ENCODE results near the gene SLC38A11. TPM values are rescaled to one million over a fixed set of nuclear protein-coding genes. Genes with fewer than 3 reads are reported as not detected.

SLC38A11 gene
- total RNA-seq, 1 experiment from 2014 or later, result not detected

DNA sequence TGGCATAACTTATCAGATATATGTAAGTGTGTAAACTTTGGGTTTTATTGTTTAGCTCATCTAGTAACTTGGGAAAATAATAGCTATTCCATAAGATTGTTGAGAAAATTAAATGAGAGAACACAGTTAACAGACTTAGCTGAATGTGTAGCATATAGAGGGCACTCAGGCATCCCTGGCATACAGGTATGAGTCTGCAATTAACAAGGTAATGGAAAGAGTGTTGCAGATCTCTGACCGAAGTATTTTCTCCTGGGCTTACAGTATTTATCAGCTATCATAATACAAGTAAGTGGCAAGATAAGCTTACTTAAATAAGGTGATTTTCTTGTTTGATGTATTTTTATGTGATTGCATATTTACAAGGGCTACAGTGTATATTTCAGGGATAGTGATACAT lies 105.8 kb downstream of the SLC38A11 start:
- BruUV-seq (replicated peaks), result no TSS peak
- intact Hi-C loops (cut with micrococcal nuclease; ENCODE audit: unreplicated experiment), result no loop called here
- CTCF ChIA-PET, result no interaction called here
- no peaks in the 10 kb centered on the region for H3K79me2 ChIP-seq (ENCODE audit: low read depth)
- no peaks in the 10 kb centered on the region for H4K20me1 ChIP-seq (ENCODE audit: insufficient read depth)
- no peak overlapping the region for H3K4me3 ChIP-seq
- no peaks in the 10 kb centered on the region for H3K9me2 ChIP-seq (ENCODE audit: insufficient read depth)
- no peaks in the 10 kb centered on the region for H3K4me1 ChIP-seq (replicated peaks; ENCODE audit: insufficient read depth)
- H3K36me3 ChIP-seq (ENCODE audit: low read depth), result no peaks in the 10 kb centered on the region
- TF ChIP-seq, protein P1, sequence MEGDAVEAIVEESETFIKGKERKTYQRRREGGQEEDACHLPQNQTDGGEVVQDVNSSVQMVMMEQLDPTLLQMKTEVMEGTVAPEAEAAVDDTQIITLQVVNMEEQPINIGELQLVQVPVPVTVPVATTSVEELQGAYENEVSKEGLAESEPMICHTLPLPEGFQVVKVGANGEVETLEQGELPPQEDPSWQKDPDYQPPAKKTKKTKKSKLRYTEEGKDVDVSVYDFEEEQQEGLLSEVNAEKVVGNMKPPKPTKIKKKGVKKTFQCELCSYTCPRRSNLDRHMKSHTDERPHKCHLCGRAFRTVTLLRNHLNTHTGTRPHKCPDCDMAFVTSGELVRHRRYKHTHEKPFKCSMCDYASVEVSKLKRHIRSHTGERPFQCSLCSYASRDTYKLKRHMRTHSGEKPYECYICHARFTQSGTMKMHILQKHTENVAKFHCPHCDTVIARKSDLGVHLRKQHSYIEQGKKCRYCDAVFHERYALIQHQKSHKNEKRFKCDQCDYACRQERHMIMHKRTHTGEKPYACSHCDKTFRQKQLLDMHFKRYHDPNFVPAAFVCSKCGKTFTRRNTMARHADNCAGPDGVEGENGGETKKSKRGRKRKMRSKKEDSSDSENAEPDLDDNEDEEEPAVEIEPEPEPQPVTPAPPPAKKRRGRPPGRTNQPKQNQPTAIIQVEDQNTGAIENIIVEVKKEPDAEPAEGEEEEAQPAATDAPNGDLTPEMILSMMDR (conservative IDR thresholded peaks at IDR 0.05), result no peak
- TF ChIP-seq EZH2 (IDR thresholded peaks at IDR 0.05; ENCODE audit: low read depth), result no peak
- no peak overlapping the region for H3K27ac ChIP-seq
- H3F3A ChIP-seq (ENCODE audit: insufficient read depth, low read depth), result no peaks in the 10 kb centered on the region
- H3K27me3 ChIP-seq (ENCODE audit: insufficient read depth, low read depth), result no peaks in the 10 kb centered on the region
- H3K4me2 ChIP-seq, result no peak overlapping the region
- POLR2A ChIA-PET (ENCODE audit: unreplicated experiment), result interaction anchor here (0.6 kb wide), 1 partner anchor 43 kb away, joined by 11 read pairs; no protein-coding TSS in a partner anchor
- no peaks in the 10 kb centered on the region for H3K9me3 ChIP-seq (ENCODE audit: insufficient read depth, low read depth)
- DNase-seq, result no peak
- H2AFZ ChIP-seq, result no peak overlapping the region

DNA sequence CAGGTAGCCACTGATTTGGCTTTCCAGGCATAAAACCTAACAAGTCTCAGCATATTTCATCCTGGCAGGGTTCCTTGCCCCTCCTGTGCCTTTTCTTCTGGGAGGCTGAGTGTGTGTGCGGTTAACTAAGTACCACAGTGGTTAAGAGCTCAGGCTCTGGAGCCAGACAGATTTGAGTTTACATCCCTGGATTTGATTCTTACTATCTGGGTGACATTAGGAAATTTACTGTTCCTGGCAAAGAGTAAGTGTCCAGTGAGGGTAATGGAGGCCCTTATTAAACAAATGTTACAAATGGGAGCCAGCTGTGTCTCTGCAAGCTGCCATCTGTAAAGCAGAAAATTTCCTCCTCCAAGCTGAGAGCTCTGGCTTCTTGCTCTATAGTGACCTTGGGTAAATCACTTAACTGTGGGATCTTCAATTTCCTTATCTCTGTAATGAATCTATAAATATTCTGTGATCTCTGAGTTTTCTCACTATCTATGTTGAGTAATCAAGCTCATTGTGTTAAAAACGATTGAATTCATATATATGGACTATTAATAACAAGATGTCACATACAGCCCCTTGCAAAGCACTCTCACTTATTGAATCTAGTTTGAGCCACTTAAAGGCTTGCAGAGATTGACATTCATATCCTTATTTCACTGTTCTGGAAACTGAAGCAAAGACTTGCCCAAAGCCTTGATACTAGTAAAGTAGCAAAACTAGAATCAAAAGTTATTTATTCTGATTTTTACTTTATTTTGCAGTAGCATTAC lies 107.2 kb downstream of the SLC38A11 start:
- no peak for DNase-seq
- no peak overlapping the region for H2AFZ ChIP-seq
- H3K36me3 ChIP-seq (ENCODE audit: low read depth), result no peaks in the 10 kb centered on the region
- 0 out of 2 replicates have a peak, but pooled peaks cover 7% of the 10 kb centered on the region for H3K4me1 ChIP-seq (replicated peaks; ENCODE audit: insufficient read depth)
- no peaks in the 10 kb centered on the region for H3K9me2 ChIP-seq (ENCODE audit: insufficient read depth)
- 0 out of 2 replicates have a peak, but pooled peaks cover 2% of the 10 kb centered on the region for H3F3A ChIP-seq (ENCODE audit: insufficient read depth, low read depth)
- no peak overlapping the region for H3K4me2 ChIP-seq
- no peaks in the 10 kb centered on the region for H3K9me3 ChIP-seq (ENCODE audit: insufficient read depth, low read depth)
- H4K20me1 ChIP-seq (ENCODE audit: insufficient read depth), result no peaks in the 10 kb centered on the region
- H3K4me3 ChIP-seq, result no peak overlapping the region
- no TSS peak for BruUV-seq (replicated peaks)
- TF ChIP-seq, protein P1 (conservative IDR thresholded peaks at IDR 0.05), result no peak
- TF ChIP-seq EZH2 (IDR thresholded peaks at IDR 0.05; ENCODE audit: low read depth), result no peak
- H3K79me2 ChIP-seq (ENCODE audit: low read depth), result no peaks in the 10 kb centered on the region
- no peaks in the 10 kb centered on the region for H3K27me3 ChIP-seq (ENCODE audit: insufficient read depth, low read depth)
- ChIA-PET POLR2A (ENCODE audit: unreplicated experiment) (no interaction called here), CTCF (no interaction called here)
- intact Hi-C loops (cut with micrococcal nuclease; ENCODE audit: unreplicated experiment), result no loop called here
- no peak overlapping the region for H3K27ac ChIP-seq

DNA sequence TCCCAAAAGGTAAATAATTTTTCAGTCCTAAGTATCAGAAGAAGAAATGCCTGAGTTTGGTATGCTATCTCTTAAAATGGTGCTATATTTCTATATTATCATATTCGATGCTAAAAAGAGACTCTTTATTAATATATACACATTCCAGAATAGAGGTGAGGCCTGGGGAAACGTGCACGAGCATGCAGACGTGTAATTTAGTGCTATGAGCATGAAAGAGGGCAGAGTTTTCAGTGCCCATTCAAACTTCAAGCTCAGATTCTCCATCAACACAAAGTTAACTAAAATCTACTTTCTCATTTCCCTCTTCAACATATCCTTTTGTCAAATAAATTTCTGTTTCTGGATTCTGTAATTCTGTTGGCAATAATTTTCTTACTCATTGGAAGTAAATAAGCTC lies 108.0 kb downstream of the SLC38A11 start:
- no peaks in the 10 kb centered on the region for H4K20me1 ChIP-seq (ENCODE audit: insufficient read depth)
- 0 out of 2 replicates have a peak, but pooled peaks cover 6% of the 10 kb centered on the region for H3F3A ChIP-seq (ENCODE audit: insufficient read depth, low read depth)
- H3K27ac ChIP-seq, result no peak overlapping the region
- CTCF ChIA-PET, result no interaction called here
- 0 out of 2 replicates have a peak, but pooled peaks cover 10% of the 10 kb centered on the region for H3K4me1 ChIP-seq (replicated peaks; ENCODE audit: insufficient read depth)
- H3K27me3 ChIP-seq (ENCODE audit: insufficient read depth, low read depth), result no peaks in the 10 kb centered on the region
- DNase-seq, result no peak
- no peak for TF ChIP-seq EZH2 (IDR thresholded peaks at IDR 0.05; ENCODE audit: low read depth)
- TF ChIP-seq, protein P1 (conservative IDR thresholded peaks at IDR 0.05), result no peak
- BruUV-seq (replicated peaks), result no TSS peak
- H3K9me2 ChIP-seq (ENCODE audit: insufficient read depth), result no peaks in the 10 kb centered on the region
- H3K4me2 ChIP-seq, result no peak overlapping the region
- H3K9me3 ChIP-seq (ENCODE audit: insufficient read depth, low read depth), result no peaks in the 10 kb centered on the region
- no peak overlapping the region for H2AFZ ChIP-seq
- POLR2A ChIA-PET (ENCODE audit: unreplicated experiment), result no interaction called here
- H3K36me3 ChIP-seq (ENCODE audit: low read depth), result no peaks in the 10 kb centered on the region
- no peak overlapping the region for H3K4me3 ChIP-seq
- H3K79me2 ChIP-seq (ENCODE audit: low read depth), result no peaks in the 10 kb centered on the region
- intact Hi-C loops (cut with micrococcal nuclease; ENCODE audit: unreplicated experiment), result no loop called here

Measured in PC-9 (cell line).